Fibroblast of skin of right quadriceps (primary cell): ENCODE results near the gene MTA2.
"Not testable (repeated sequence)": the region's sequence is repeated elsewhere in the genome, so short reads cannot be mapped to it uniquely, and the experiment has no call there.

ENCODE experiments used
- DNase-seq: peaks from one replicate; pipeline ENCODE4 v3.0.0-alpha.2; 2013

MTA2 gene

GRCh38 chr11:62601372-62602140 is at the start of gene MTA2:
Gene MTA2, minus strand, starts transcription at chr11:62601865. Its CDS starts 415 bp downstream, at chr11:62601450.
- DNase-seq: peak; percentile 97

GRCh38 chr11:62650283-62650682 is 48.6 kb upstream of the MTA2 start:
- not testable (repeated sequence) for DNase-seq

- no peak for DNase-seq
Observed at GRCh38 chr11:62649486-62649885, 47.8 kb upstream of the MTA2 start.

GRCh38 chr11:62648967-62649364 is 47.3 kb upstream of the MTA2 start:
- no peak for DNase-seq

GRCh38 chr11:62648185-62648966 is 46.7 kb upstream of the MTA2 start:
- no peak for DNase-seq

GRCh38 chr11:62647609-62648005 is 45.9 kb upstream of the MTA2 start:
- no peak for DNase-seq

GRCh38 chr11:62646825-62647608 is 45.4 kb upstream of the MTA2 start:
- DNase-seq: no peak

- DNase-seq: peak; percentile 97
Observed at GRCh38 chr11:62645946-62646824, 44.5 kb upstream of the MTA2 start, which contains the start of gene GANAB. Gene GANAB, minus strand, starts transcription at chr11:62646613. Its CDS starts 14 bp downstream, at chr11:62646599.

GRCh38 chr11:62645671-62645945 is 43.9 kb upstream of the MTA2 start:
- no peak for DNase-seq

- DNase-seq: no peak
Observed at GRCh38 chr11:62644220-62644619, 42.6 kb upstream of the MTA2 start.

- DNase-seq: no peak
Observed at GRCh38 chr11:62632492-62632891, 30.8 kb upstream of the MTA2 start.

- DNase-seq: no peak
Observed at GRCh38 chr11:62627713-62628112, 26.0 kb upstream of the MTA2 start.

GRCh38 chr11:62622476-62623089 is 20.9 kb upstream of the MTA2 start:
- DNase-seq: peak; percentile 20

- peak; percentile 95 for DNase-seq
Observed at GRCh38 chr11:62621567-62622470, 20.2 kb upstream of the MTA2 start, which contains the start of gene B3GAT3. Gene B3GAT3, minus strand, starts transcription at chr11:62621986. Its CDS starts 39 bp downstream, at chr11:62621947.

GRCh38 chr11:62621027-62621566 is 19.4 kb upstream of the MTA2 start:
- DNase-seq: no peak

- not testable (repeated sequence) for DNase-seq
Observed at GRCh38 chr11:62616957-62617356, 15.3 kb upstream of the MTA2 start.

GRCh38 chr11:62615521-62615920 is 13.9 kb upstream of the MTA2 start:
- DNase-seq: no peak

GRCh38 chr11:62614275-62614674 is 12.6 kb upstream of the MTA2 start:
- DNase-seq: no peak

- DNase-seq: no peak
Observed at GRCh38 chr11:62613291-62613778, 11.7 kb upstream of the MTA2 start.
